GM13977 (cell line): ENCODE results near the gene SPPL2B.

Source experiments
- DNase-seq: peaks from one replicate; pipeline ENCODE4 v3.0.0; 2012; ENCODE audit warnings: low spot score
- CTCF ChIP-seq: IDR thresholded peaks from 2 replicates; pipeline ENCODE4 v1.5.1; 2012; ENCODE audit warnings: mild to moderate bottlenecking, control low read depth; ENCODE audit not compliant: insufficient read depth; ENCODE audit errors: extremely low read depth, missing control alignments
- in situ Hi-C: fragments of 300-500 bp; cut with MboI; formaldehyde crosslinking; loops from one replicate; pipeline ENCODE4 v1.12.0; 2022; ENCODE audit warnings: low sequenced_read_pairs, low pct_unique_long_range_greater_than_20kb, mixed read lengths, inconsistent platforms; ENCODE audit not compliant: unreplicated experiment

SPPL2B gene

DNA sequence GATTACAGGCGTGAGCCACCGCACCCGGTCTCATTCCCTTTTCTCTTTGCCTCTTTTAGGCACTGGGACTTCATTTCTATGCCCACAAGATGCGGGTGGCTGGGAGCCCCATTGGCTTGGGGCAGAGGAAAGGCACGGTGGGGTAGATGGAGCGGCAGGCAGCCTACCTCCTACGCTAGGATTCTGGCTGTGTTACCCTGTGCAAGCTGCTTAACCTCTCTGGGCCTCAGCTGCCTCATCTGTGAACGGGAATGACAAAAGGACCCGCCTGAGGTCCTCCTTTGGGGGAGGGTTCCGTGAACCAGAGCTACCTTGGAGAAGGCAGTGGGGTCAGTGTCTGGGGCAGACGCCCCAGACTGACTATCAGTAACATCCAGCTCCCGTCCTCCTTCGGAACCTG is 11.2 kb upstream of the SPPL2B start:
- in situ Hi-C loops: no loop called here
- no peak for TF ChIP-seq CTCF
- no peak for DNase-seq

DNA sequence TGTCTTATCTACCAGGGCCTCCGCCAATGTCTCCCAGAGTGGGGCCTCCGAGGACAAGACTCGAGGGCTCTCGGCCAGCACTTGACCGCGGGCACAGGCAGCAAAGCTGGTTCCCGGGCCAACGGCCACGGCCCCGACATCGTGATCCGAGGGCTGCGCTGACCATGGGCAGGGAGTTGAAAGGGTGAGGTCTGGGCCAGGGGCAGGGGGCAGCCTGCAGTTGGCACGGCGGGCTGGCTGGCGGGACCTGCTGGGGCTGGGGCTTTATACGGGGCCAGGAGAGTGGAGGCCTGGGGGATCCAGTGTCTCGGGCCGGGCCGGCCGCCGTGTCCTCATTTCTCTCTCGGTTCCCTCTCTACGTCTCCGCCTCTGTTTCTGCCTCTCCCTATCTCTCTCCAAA is 10.7 kb upstream of the SPPL2B start:
- in situ Hi-C loops: no loop called here

GRCh38 chr19:2318923-2319322 is 9.6 kb upstream of the SPPL2B start:
- in situ Hi-C loops: no loop called here
- DNase-seq: no peak
- TF ChIP-seq CTCF: no peak

More for the DNA sequence above, 10.7 kb upstream of the SPPL2B start:
- no peak for DNase-seq
- TF ChIP-seq CTCF: no peak

- DNase-seq: no peak
- in situ Hi-C loops: no loop called here
- TF ChIP-seq CTCF: no peak
Measured at GRCh38 chr19:2319551-2319950, 8.9 kb upstream of the SPPL2B start.

DNA sequence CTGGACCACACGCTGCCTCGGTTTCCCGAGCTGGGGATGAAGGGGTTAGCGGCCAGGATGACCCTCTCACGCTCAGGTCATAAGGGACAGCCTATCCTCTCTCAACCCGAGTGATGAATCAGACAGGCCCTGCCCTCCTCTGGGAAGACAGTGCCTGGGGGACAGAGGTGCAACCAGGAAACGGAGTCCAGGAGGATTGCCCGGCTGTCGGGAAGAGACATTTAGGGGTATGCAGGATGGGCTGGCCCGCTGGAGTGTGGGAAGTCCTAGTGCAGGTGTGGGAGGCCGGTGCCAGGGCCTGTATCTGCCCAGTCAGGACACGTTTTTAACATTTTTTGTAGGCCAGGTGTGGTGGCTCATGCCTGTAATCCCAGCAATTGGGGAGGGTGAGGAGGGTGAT is 8.4 kb upstream of the SPPL2B start:
- in situ Hi-C loops: no loop called here
- TF ChIP-seq CTCF: no peak
- DNase-seq: no peak

DNA sequence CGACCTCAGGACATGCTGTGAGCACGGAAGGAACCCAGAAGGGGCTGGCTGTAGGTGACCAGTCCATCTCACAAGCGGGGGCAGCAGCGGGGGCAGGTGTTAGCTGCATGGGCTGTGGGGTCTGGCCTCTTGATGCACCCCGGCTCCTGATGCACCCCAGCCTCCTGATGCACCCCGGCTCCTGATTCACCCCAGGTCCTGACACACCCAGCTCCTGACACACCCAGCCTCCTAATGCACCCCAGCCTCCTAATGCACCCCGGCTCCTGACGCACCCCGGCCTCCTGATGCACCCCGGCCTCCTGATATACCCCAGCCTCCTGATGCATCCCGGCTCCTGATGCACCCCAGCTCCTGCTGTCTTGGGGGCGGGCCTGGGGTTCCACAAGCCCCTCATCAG is 7.5 kb upstream of the SPPL2B start:
- TF ChIP-seq CTCF: no peak
- DNase-seq: no peak
- in situ Hi-C loops: no loop called here

- DNase-seq: no peak
- in situ Hi-C loops: no loop called here
- no peak for TF ChIP-seq CTCF
Measured at GRCh38 chr19:2321565-2322283, 6.8 kb upstream of the SPPL2B start.
